NCI-H2107 (cell line): ENCODE measurements around the gene PWP1.
"Not testable (repeated sequence)": the region's sequence is repeated elsewhere in the genome, so short reads cannot be mapped to it uniquely, and the experiment has no call there.

Experiments used
- DNase-seq: peaks from one replicate; lab custom pipeline; 2025; lab: John Stamatoyannopoulos, UW

Gene PWP1

DNA sequence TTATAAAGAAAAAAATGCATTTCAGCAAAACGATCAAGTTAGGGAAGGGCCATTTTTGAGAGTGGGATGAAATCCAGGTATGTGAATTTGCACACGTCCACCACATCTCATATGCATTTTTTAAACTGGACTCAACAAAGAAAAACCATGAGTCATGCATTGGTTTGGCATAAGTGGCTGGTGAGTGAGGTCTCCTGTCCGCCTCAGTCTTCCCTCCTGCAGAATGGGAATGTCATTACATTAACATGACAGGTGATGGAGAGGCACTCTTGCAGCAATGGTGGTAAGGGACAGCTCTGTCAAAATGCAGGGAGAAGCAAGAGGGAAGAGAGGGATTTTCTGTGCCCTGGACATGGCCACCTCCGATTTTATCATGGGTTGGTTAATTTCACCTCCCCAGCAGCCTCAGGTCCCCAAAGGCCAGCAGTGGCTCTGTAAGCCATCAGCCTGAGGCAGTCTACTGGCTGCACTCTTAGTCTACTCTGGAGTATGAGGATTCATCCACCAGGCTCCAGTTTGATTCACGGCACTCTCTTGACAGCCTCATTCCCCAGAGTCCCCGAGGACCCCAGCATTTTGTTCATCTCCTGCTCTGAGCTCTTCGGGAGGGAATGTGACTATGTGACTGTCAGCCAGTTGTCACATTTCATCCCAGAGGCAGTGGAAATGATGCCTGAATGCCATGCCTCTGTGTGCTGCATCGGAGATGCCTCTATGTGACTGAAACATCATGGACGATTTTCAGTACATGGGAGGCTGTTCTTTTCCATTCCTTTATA is 17.1 kb upstream of the PWP1 start:
- DNase-seq: no peak

DNA sequence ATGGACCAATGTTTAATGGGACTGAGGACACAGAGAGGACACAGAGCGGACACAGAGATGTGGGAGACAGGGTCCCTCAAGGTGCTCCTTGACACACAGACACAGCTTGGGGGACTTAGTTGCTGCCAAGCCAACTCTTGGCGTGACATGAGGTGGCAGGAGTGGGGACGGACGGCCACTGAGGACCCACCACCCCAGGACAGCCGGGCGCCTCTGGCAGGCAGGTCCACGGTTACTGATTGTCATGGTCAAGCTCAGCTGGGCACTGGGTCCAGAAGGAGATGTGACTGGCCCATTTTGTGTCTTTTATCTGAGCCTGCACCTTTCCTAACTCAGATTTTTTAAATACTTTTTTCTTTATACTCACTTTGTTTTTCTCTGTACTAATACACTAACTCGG is 15.7 kb upstream of the PWP1 start:
- DNase-seq: no peak

DNA sequence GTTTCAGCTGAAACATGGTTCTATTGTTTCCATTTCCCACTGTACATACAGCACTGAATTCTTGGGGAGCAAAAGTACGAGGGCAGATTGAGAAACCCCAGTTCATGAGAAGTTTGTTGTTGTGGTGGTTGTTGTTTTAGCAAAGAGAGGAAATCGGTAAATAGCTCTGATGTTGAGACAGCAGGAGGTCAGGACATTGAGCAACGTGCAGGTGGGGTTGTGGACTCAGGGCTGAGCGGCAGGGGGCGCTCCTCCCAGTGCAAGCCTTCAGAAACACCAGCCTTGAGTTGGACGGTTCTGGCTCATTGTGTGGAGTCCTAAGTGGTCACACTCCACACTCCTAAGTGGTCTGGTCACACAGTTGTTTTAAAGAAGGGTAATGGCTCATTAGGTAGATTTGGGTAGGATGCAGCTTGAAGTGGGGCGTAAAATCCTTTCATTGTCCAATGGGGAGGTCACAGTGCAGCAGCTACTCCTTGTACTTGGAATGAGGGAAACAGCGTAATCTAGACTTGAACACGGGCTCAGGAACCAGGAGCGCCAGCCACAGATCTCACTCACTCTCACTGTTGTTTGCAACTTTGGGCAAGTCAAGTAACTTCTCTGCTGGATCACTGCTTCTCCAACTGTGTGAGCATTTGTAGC is 14.5 kb upstream of the PWP1 start:
- no peak for DNase-seq

DNA sequence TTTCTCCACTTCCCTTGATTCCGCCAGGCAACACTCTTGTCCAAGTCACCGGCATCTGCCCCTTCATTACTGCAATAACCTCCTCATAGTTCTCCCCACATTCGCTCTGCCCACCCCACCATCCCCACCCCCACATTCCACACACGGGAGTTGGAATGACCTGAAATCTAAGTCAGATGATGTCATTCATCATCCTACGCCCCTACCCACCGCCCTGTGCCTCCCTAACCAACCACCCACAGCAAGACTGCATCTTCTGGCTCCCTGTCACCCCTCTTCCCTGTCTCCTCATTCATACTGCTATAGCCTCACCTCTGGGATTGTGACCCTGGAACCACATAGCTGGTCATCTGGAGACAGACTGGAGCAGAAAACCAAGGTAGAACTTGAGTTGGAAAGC is 7.9 kb upstream of the PWP1 start:
- DNase-seq: no peak

DNA sequence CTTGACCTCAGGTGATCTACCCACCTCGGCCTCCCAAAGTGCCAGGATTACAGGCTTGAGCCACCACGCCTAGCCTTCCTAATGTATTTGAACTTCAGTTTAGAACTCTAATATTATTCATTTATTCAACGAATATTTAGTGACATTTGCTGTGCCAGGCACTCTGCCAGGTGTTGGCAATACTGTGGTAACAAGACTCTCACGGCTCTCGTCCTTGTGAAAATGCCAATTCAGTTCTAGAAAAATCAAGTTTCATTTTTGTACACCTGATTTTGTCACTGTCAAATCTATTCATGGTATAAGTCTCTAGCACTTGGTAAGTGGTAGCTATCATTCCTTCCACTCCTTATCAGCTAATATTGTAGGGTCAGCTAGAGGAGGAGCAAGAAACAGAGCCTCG is 6.3 kb upstream of the PWP1 start:
- no peak for DNase-seq

DNA sequence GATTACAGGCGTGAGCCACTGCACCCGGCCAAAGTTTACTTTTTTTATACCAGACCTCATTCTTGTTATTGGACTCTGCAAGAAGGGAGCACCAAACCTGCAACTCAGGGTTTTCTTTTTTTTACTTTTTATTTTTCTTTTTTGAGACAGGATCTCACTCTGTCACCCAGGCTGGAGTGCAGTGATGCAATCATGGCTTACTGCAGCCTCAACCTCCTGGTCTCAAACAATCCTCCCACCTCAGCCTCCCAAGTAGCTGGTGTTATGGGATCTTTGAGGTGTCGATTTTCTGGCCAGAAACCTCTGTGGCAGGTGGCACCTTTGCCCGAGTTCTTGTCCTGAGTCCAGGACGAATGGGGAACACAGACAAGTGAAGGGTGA is 4.2 kb upstream of the PWP1 start:
- no peak for DNase-seq

DNA sequence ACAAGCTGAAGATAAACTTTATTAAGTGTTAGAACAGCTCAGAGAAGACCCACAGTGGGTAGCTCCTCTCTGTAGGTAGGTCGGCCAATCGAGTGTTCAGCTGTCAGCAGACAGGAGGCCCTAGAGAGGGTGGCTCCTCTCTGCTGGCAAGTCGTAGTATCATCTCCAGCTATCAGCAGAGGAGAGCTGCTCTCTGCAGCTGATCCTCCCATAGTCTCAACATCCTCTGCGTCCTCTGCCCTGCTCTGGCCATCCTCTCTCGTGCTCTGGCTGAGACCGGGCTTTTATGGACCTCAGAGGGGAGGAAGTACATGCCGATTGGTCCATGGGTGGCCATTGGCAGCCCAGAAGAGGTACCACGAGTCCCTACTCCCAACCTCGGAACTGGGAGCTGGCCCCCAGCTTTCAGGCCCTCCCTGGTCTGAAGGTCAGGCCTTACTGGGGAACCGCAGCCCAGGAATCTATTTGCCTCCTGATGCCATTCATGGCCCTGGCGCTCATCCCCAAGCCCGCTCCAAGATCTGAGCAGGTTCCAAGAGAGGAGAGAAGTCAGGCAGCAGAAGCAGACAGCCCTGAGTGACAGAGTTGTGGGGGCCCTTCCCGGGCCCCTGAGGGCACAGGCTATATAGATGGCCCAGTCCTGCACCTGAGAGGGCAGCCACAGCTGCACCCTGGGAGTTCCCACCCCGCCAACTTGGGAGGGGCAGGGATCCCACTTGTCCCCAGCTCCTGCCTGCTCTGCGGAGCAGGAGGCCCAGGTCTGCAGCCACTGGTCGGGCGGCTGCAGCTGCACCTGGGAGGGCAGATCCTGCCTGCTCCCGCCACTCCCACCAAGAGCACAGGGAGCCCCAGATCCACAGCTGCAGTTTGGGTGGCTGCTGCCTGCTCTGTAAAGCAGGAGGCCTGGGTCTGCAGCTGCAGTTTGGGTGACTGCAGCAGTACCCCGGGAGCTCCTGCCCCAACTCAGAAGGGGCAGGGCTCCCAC is 3.5 kb upstream of the PWP1 start:
- no peak for DNase-seq

DNA sequence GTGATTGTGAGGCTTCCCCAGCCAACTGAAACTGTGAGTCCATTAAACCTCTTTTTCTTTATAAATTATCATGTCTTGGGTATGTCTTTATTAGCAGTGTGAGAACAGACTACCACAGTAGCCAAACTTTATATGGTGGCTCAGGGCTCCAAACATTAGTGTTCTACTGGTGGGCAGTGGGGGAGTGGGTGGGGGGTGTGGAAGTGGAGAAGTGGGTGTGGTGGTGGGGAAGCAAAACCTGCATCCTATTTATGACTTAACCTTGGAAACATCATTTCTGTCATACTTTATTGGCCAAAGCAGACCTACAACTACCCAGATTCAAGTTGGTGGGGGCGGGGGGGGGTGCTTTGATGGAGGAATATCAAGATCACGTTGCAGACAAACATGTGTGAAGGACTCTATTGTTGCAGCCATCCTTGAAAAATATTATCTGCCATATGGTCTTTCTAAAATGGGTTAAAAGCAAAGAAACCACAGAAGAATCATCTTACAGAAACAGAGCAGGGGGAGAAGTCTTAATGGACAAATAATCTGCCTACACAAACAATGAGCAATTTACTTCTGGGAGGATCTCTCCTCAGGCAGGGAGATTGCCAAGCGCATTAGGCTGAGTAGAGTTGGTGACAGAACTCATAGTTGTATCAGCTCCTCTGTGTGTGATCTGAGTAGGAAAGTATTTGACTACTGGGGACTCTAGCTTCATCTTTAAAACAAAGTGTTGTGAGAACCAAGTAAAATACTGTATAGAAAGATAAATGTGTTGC is 1.4 kb upstream of the PWP1 start:
- DNase-seq: no peak

DNA sequence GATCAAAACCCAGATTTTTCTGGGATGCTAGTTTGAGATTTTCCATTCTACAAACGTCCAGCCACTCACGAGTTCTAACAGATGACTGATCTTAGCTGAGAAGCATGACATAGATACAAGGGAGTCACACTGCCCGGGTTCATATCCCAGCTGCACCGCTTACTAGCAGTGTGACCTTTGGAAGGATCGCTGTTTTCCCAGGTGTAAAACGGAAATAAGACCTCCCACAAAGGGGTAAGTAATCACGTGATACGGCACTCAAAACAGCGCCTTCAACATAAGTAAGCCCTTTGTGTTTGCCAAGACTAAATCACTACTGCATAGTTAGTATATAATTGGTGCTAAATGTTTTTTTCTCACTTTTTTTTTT is 624 bp upstream of the PWP1 start:
- DNase-seq: no peak

DNA sequence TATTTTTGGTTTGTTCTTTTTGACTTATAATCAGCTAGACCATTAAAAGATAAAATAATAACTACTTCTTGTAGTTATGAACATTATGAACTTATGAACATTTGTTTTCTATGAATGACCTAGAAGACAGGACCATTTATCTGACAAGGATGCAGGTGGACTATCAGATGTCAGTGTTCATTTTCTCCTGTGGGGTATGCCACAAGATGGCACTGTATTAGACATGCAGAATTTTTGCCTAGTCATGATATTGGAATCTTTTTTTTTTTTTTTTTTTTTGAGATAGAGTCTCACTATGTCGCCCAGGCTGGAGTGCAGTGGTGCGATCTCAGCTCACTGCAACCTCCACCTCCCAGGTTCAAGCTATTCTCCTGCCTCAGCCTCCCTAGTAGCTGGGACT is 10.2 kb downstream of the PWP1 start:
- not testable (repeated sequence) for DNase-seq

DNA sequence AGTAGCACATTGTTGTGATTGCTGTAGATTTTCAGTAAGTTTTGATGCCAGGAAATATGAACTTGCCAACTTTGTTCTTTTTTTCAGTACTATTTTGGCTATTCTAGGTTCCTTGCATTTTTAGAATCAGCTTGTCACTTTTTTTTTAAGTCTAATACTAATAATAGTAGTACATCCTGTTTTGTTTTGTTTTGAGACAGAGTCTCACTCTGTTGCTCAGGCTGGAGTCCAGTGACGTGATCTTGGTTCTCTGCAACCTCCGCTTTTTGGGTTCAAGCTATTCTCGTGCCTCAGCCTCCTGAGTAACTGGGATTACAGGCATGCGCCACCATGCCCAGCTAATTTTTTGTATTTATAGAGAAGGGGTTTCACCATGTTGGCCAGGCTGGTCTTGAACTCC is 16.5 kb downstream of the PWP1 start:
- no peak for DNase-seq

DNA sequence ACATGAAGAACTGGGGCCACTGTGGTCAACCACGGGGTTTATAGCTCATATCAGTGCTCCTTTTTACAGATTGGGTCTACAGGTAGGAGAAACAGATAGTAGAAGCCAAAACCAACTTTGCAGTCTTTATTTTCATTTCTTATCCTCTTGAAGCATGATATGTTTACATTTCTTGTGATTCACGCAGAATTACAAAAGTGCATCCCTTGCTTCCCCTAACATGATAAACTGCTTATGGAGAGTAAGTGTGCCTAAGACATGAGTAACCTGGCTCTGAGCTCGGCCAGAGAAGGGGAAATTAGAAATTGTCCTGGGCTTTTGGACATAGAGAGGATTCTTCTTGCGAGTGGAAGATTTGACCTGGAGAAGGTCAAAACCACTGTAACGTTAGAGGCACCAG is 18.4 kb downstream of the PWP1 start:
- no peak for DNase-seq

DNA sequence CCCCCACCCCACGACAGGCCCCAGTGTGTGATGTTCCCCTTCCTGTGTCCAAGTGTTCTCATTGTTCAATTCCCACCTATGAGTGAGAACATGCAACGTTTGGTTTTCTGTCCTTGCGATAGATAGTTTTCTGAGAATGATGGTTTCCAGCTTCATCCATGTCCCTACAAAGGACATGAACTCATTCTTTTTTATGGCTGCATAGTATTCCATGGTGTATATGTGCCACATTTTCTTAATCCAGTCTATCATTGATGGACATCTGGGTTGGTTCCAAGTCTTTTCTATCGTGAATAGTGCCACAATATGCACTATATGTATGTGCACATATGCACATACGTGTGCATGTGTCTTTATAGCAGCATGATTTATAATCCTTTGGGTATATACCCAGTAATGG is 19.9 kb downstream of the PWP1 start:
- not testable (repeated sequence) for DNase-seq

DNA sequence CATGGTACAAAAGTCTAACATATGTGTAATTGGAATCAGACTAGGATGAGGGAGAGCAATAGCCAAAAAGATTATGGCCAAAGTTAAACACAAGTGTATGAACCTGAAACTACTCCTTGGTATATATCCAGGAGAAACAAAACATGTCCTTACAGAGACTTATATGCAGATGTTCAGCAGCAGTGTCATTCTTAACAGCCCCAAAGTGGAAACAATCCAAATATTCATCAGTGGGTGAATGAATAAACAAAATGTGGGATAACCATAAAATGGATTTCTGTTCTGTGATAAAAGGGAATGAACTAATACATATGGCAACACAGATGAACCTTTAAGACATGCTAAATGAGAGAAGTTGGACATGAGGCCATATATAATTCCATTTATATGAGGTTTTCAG is 30.2 kb downstream of the PWP1 start:
- DNase-seq: no peak

DNA sequence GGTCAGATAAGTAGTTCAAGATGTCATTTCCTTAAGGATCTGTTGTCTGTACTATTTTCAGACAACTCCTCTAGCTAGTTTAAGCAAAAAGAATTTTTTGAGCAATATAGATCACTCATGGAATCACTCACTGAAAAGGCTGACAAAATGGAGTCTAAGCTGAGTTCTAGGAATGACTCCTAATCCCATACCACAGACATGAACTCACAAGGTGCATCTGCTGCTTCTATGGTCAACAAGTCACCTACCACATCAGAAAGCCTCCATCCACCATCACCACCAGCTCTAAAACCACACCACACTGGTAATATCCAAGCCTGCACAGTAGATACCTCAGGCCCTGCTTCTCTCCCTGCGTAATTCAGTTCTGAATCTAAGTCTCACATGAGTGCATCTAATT is 33.0 kb downstream of the PWP1 start:
- DNase-seq: no peak

DNA sequence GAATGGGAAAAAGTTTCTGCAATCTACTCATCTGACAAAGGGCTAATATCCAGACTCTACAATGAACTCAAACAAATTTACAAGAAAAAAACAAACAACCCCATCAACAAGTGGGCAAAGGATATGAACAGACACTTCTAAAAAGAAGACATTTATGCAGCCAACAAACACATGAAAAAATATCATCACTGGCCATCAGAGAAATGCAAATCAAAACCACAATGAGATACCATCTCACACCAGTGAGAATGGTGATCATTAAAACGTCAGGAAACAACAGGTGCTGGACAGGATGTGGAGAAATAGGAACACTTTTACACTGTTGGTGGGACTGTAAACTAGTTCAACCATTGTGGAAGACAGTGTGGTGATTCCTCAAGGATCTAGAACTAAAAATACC is 41.7 kb downstream of the PWP1 start:
- not testable (repeated sequence) for DNase-seq

DNA sequence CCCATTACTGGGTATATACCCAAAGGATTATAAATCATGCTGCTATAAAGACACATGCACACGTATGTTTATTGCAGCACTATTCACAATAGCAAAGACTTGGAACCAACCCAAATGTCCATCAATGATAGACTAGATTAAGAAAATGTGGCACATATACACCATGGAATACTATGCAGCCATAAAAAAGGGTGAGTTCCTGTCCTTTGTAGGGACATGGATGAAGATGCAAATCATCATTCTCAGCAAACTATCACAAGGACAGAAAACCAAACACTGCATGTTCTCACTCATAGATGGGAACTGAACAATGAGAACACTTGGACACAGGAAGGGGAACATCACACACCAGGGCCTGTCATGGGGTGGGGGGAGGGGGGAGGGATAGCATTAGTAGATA is 42.1 kb downstream of the PWP1 start:
- not testable (repeated sequence) for DNase-seq

DNA sequence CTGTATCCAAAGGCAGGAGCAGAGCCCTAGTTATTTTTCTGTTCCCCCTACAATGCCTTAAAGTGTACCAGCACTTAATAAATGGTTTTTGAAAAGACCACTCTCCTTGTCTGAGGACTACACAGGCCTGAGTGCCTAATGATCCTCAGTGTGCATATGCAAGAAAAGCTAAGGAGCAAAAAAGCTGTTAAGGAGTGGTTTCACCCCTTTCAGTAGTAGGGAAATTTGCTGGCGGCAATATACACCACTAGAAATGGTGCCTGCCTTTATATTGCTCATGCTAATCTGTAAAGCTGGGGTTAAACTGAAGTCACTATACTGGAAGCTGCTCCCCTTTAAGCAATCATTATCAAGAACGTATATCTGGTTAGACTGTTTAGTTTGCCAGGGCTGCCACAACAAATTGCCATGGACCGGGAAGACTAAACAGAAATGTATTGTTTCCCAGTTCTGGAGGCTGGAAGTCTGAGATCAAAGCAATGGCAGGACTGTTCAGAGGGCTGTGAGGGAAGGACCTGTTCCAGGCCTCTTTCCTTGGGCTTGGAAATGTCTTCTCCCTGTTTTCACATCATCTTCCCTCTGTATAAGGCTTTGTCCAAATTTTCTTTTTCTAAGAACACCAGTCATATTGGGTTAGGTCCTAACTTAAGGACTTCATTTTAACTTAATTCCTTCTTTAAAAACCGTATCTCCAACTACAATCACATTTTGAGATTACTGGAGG is 45.2 kb downstream of the PWP1 start:
- no peak for DNase-seq

DNA sequence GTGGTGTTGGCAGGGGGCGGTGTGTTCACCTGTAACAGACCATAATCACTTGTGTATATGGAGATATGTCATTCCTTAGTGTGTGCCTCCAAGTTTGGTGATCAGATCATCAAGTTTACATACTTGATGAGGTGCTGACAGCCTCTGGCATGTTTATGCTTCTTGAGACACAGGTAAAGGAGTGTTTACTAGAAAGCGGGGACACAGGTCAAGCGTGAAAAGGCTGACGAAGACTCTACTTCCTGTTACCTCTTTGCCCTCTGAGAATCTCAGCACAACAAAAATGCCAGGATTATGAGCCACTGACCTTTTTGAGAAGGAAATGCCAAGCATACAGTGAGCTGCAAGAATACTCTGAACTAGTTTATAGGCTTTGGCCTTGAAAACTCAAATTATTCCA is 45.8 kb downstream of the PWP1 start:
- no peak for DNase-seq

DNA sequence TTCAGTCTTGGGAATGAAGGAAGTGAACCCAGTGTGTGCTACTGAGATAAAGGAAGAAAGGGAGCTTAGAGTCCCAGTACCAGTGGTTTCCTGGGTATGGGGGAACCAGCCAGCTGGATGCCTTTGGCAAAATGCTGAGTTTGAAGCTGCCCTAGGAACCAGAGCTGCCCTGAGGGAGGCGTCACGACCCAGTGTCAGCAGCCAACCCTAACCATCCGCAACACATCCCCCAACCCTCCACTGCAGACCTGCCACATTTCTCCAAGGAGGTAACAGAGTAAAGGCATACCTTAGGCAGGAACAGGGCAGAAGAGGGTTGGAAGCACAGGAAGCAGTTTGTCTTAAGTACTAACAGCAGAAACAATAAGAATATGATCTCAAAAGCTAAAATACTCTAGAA is 46.8 kb downstream of the PWP1 start:
- DNase-seq: no peak

DNA sequence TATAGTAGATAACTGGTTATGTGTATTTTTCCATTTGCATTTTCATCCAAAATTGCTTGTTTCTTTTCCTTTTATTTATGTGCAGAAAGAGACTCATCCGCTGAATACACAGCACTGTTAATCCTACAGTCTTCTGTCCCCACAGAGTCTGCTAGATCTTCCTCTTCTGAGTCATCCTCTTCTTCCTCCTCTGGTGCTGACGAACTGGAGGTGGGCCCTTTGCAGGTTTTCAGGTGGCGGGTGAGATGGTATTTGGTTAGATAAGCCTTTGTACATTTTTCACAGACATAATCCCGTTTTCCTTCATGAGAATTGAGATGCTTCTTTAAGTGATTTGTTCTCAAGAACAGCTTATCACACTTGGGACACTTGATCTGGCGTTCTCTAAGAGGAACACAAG is 48.5 kb downstream of the PWP1 start:
- no peak for DNase-seq
